SK-N-SH treated with all-trans-retinoic acid at 6 μM for 48 hours (cell line): ENCODE data around the gene INTS15.

ENCODE experiments used
- BACH2 ChIP-seq: fragments of 250-450 bp; sonication (Bioruptor Pico); IDR thresholded peaks from 2 replicates; pipeline ENCODE4 v1.9.0; 2021; ENCODE audit warnings: mild to moderate bottlenecking, borderline replicate concordance
- PPARA ChIP-seq: fragments of 250-450 bp; sonication (Bioruptor Pico); IDR thresholded peaks from 2 replicates; pipeline ENCODE4 v1.5.0; 2020; ENCODE audit warnings: mild to moderate bottlenecking, borderline replicate concordance
- ZC3H10 ChIP-seq: fragments of 250-450 bp; sonication (Bioruptor Pico); IDR thresholded peaks from 2 replicates; pipeline ENCODE4 v1.5.1; 2021; ENCODE audit warnings: mild to moderate bottlenecking, moderate library complexity
- TF ChIP-seq, protein P1 (sequence below): fragments of 250-450 bp; sonication (Bioruptor Pico); IDR thresholded peaks from 2 replicates; pipeline ENCODE4 v1.8.0; 2020; ENCODE audit warnings: mild to moderate bottlenecking, moderate library complexity, borderline replicate concordance

DNA sequence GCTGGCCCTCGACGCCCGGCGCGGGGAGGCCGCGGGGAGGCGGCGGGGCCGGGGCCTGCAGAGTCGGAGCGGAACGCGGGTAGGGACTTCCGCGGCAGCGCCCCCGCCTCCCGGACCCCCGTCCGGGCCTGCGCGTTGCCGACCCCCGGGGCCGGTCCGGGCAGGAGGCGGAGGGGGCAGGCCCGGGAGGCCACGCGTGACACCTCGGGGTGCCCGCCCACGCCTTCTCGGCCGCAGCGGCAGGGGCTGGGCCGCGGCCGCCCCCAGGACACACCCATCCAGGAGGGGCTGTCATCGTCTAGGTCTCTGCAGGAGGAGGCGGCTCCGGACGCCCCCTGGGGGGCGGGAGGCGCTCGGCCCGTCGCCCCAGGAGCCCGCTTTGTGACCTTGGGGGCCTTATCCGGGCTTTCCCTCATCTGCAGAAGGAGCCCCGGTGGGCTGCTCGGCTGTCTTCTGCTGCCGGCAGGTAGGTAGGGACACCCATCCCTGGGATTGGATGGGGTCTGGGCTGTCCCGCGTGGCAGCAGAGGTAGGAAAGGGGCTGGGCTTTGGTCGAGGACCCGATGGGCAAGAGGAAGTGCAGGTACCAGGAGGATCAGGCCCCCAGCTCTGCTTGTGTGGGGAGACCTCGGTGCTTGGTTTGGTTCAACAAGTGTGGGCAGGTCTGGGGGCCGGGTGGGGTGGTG is 47.9 kb downstream of the INTS15 start:
- TF ChIP-seq BACH2 (CRISPR knock-in tag): no peak
- TF ChIP-seq PPARA: no peak
- no peak for TF ChIP-seq ZC3H10 (CRISPR knock-in tag)
- TF ChIP-seq, protein P1, sequence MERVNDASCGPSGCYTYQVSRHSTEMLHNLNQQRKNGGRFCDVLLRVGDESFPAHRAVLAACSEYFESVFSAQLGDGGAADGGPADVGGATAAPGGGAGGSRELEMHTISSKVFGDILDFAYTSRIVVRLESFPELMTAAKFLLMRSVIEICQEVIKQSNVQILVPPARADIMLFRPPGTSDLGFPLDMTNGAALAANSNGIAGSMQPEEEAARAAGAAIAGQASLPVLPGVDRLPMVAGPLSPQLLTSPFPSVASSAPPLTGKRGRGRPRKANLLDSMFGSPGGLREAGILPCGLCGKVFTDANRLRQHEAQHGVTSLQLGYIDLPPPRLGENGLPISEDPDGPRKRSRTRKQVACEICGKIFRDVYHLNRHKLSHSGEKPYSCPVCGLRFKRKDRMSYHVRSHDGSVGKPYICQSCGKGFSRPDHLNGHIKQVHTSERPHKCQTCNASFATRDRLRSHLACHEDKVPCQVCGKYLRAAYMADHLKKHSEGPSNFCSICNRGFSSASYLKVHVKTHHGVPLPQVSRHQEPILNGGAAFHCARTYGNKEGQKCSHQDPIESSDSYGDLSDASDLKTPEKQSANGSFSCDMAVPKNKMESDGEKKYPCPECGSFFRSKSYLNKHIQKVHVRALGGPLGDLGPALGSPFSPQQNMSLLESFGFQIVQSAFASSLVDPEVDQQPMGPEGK (CRISPR knock-in tag): peak; percentile 64; the same call in 1 of the 2 replicates
